ENCODE data around the gene SCAPER.

DNA sequence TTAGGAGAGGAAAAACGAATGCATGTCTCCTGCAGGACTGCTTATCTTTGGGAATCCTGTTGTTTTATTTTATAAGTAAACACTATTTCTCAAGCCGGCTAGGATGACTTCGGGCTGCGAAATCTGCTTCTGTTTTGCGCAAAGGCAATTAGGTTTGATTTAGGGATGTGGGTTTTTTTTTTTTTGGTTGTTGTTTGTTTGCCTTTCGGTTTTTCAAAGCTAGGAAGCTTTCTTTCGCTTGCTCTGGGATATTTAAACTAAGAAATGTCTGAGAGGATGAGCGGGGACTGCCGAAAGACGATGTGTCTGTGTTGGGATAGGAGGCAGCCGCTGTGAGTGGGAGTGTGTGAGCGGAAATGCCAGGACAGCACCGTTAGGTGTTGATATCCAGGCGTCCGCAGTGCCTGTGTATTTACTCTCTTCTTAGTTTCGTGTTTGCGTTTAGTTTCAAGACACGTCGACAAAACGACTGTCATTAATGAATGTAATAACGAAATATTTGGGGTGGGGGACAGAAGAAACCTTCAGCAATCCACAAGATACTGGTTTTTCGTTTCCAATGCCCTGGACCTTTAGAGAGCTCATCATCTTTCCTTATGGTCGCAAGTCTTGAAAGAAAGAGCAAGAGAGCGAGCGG is 568.0 kb downstream of the SCAPER start:
- TF ChIP-seq, protein P1, sequence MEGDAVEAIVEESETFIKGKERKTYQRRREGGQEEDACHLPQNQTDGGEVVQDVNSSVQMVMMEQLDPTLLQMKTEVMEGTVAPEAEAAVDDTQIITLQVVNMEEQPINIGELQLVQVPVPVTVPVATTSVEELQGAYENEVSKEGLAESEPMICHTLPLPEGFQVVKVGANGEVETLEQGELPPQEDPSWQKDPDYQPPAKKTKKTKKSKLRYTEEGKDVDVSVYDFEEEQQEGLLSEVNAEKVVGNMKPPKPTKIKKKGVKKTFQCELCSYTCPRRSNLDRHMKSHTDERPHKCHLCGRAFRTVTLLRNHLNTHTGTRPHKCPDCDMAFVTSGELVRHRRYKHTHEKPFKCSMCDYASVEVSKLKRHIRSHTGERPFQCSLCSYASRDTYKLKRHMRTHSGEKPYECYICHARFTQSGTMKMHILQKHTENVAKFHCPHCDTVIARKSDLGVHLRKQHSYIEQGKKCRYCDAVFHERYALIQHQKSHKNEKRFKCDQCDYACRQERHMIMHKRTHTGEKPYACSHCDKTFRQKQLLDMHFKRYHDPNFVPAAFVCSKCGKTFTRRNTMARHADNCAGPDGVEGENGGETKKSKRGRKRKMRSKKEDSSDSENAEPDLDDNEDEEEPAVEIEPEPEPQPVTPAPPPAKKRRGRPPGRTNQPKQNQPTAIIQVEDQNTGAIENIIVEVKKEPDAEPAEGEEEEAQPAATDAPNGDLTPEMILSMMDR (IDR thresholded peaks at IDR 0.05) = no peak
- no peak for TF ChIP-seq POLR2A (IDR thresholded peaks at IDR 0.05)

Data from Peyer's patch (tissue), 4 donors.